Measurements from ENCODE around the gene PGBD5. TPM values are rescaled to one million over a fixed set of nuclear protein-coding genes. Genes with fewer than 3 reads are reported as not detected.

PGBD5 gene
- polyA plus RNA-seq, 1 donor (not counting 4 experiments of a cell fraction or from before 2014, with no cell fraction given): 0.28 TPM

GRCh38 chr1:230303069-230303468, 123.1 kb downstream of the PGBD5 start:
- Histone ChIP-seq H4K20me1 (ENCODE audit: control insufficient read depth, extremely low read depth, insufficient read depth, low read length) (no peaks in the 10 kb centered on the region), H3K9ac (ENCODE audit: control insufficient read depth, extremely low read depth, insufficient read depth, low read length) (no peak overlapping the region), H3K4me2 (ENCODE audit: control insufficient read depth, extremely low read depth, insufficient read depth, low read depth, low read length) (no peak overlapping the region), H3K9me1 (ENCODE audit: control insufficient read depth, extremely low read depth, insufficient read depth, low read length) (no peaks in the 10 kb centered on the region), H3K79me2 (ENCODE audit: control insufficient read depth, insufficient read depth, low read length) (no peaks in the 10 kb centered on the region), H3K4me3 (ENCODE audit: control insufficient read depth in 2 of 3, extremely low read depth in 1 of 3, insufficient read depth in 2 of 3, low read depth in 1 of 3, low read length in 3 of 3) (no peak overlapping the region), H3K4me1 (ENCODE audit: control insufficient read depth, extremely low read depth, insufficient read depth, low read length) (peaks cover 11% of the 10 kb centered on the region), H3K27me3 (ENCODE audit: control insufficient read depth, extremely low read depth, insufficient read depth, low read length) (no peaks in the 10 kb centered on the region), H3K9me3 (ENCODE audit: control insufficient read depth, low read depth, low read length) (no peaks in the 10 kb centered on the region), H3K36me3 (ENCODE audit: control insufficient read depth in 2 of 2, extremely low read depth in 1 of 2, insufficient read depth in 2 of 2, low read length in 2 of 2) (no peaks in the 10 kb centered on the region), H2AFZ (ENCODE audit: control insufficient read depth, low read length) (no peak overlapping the region), H3K27ac (ENCODE audit: control insufficient read depth, insufficient read depth, low read length) (no peak overlapping the region)
- dilution Hi-C loops (cut with MboI; ENCODE audit: extremely low pct_ligation_motif_present, low sequenced_read_pairs): no loop called here
- no peak for TF ChIP-seq EZH2 (IDR thresholded peaks at IDR 0.05; ENCODE audit: low read length)
- TF ChIP-seq, protein P1, sequence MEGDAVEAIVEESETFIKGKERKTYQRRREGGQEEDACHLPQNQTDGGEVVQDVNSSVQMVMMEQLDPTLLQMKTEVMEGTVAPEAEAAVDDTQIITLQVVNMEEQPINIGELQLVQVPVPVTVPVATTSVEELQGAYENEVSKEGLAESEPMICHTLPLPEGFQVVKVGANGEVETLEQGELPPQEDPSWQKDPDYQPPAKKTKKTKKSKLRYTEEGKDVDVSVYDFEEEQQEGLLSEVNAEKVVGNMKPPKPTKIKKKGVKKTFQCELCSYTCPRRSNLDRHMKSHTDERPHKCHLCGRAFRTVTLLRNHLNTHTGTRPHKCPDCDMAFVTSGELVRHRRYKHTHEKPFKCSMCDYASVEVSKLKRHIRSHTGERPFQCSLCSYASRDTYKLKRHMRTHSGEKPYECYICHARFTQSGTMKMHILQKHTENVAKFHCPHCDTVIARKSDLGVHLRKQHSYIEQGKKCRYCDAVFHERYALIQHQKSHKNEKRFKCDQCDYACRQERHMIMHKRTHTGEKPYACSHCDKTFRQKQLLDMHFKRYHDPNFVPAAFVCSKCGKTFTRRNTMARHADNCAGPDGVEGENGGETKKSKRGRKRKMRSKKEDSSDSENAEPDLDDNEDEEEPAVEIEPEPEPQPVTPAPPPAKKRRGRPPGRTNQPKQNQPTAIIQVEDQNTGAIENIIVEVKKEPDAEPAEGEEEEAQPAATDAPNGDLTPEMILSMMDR (optimal IDR thresholded peaks at IDR 0.05 in 1 of 3, IDR thresholded peaks at IDR 0.05 in 1 of 3, conservative IDR thresholded peaks at IDR 0.05 in 1 of 3; ENCODE audit: extremely low read depth in 1 of 3, insufficient read depth in 2 of 3, low read length in 3 of 3): no peak
- no peak for FAIRE-seq
- DNase-seq (ENCODE audit: low read depth, low spot score): no peak

GRCh38 chr1:230301822-230302221, 124.3 kb downstream of the PGBD5 start:
- H2AFZ ChIP-seq (ENCODE audit: control insufficient read depth, low read length): no peak overlapping the region
- H3K36me3 ChIP-seq (ENCODE audit: control insufficient read depth in 2 of 2, extremely low read depth in 1 of 2, insufficient read depth in 2 of 2, low read length in 2 of 2): no peaks in the 10 kb centered on the region
- no peaks in the 10 kb centered on the region for H3K79me2 ChIP-seq (ENCODE audit: control insufficient read depth, insufficient read depth, low read length)
- FAIRE-seq (no peak), DNase-seq (ENCODE audit: low read depth, low spot score) (no peak)
- H3K27ac ChIP-seq (ENCODE audit: control insufficient read depth, insufficient read depth, low read length): no peak overlapping the region
- no peak overlapping the region for H3K4me2 ChIP-seq (ENCODE audit: control insufficient read depth, extremely low read depth, insufficient read depth, low read depth, low read length)
- H3K4me1 ChIP-seq (ENCODE audit: control insufficient read depth, extremely low read depth, insufficient read depth, low read length): peaks cover 3% of the 10 kb centered on the region
- no peak overlapping the region for H3K4me3 ChIP-seq (ENCODE audit: control insufficient read depth in 2 of 3, extremely low read depth in 1 of 3, insufficient read depth in 2 of 3, low read depth in 1 of 3, low read length in 3 of 3)
- H4K20me1 ChIP-seq (ENCODE audit: control insufficient read depth, extremely low read depth, insufficient read depth, low read length): no peaks in the 10 kb centered on the region
- dilution Hi-C loops (cut with MboI; ENCODE audit: extremely low pct_ligation_motif_present, low sequenced_read_pairs): no loop called here
- H3K27me3 ChIP-seq (ENCODE audit: control insufficient read depth, extremely low read depth, insufficient read depth, low read length): no peaks in the 10 kb centered on the region
- no peak overlapping the region for H3K9ac ChIP-seq (ENCODE audit: control insufficient read depth, extremely low read depth, insufficient read depth, low read length)
- H3K9me3 ChIP-seq (ENCODE audit: control insufficient read depth, low read depth, low read length): no peaks in the 10 kb centered on the region
- TF ChIP-seq, protein P1 (optimal IDR thresholded peaks at IDR 0.05 in 1 of 3, IDR thresholded peaks at IDR 0.05 in 1 of 3, conservative IDR thresholded peaks at IDR 0.05 in 1 of 3; ENCODE audit: extremely low read depth in 1 of 3, insufficient read depth in 2 of 3, low read length in 3 of 3): no peak
- TF ChIP-seq EZH2 (IDR thresholded peaks at IDR 0.05; ENCODE audit: low read length): no peak
- no peaks in the 10 kb centered on the region for H3K9me1 ChIP-seq (ENCODE audit: control insufficient read depth, extremely low read depth, insufficient read depth, low read length)

All from keratinocyte (primary cell).